HG02884 (cell line): ENCODE data around the gene PPARG.

Experiments used
- ATAC-seq: cut with Tn5 transposase; IDR thresholded peaks from one replicate; pipeline ENCODE4 v1.9.1; 2021; ENCODE audit warnings: mild to moderate bottlenecking, moderate library complexity; ENCODE audit not compliant: unreplicated experiment

The PPARG gene

GRCh38 chr3:12405432-12406272, 116.8 kb downstream of the PPARG start:
- no peak for ATAC-seq

GRCh38 chr3:12408984-12409683, 120.3 kb downstream of the PPARG start:
- ATAC-seq = no peak

DNA sequence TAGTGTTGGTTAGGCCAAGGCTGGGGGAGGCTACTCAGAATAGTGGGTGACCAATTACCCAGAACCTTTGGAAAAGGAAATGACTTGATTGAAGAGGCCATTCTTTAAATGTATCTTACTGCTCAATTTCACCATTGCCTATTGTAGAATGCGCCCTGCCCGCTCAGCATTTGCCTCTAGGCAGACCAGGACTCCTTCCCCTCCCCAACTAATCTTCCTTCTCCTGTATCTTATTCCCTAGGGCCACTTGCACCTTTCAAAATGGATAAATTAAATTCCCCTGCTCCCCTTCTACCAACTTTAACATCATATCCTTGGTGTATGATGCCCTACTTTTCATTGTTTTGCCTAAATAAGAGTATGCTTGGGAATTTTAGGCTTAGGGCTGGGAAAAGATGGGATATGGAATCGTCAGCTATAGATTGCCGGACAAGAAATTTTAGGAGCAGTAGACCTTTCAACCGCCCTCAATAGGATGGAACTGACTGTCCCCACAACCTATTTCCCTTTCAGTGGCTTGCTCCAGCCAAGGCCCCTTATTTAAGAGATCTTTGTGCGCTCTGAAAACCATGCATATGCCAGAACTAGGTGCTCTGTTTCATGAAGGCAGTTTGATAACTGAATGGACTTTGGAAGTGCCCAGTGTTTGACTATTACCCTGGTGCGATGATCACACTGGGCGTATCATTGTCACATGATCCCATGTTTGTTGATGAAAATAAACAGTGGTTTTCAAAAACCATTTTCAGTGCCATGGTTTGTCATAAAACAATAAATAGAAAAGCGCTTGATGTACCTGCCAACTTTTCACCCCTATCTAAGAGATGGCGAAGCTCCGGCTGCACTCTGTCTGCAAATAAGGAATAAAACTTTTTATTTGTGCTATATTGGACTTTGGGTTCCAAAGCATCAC, 121.1 kb downstream of the PPARG start:
- no peak for ATAC-seq

DNA sequence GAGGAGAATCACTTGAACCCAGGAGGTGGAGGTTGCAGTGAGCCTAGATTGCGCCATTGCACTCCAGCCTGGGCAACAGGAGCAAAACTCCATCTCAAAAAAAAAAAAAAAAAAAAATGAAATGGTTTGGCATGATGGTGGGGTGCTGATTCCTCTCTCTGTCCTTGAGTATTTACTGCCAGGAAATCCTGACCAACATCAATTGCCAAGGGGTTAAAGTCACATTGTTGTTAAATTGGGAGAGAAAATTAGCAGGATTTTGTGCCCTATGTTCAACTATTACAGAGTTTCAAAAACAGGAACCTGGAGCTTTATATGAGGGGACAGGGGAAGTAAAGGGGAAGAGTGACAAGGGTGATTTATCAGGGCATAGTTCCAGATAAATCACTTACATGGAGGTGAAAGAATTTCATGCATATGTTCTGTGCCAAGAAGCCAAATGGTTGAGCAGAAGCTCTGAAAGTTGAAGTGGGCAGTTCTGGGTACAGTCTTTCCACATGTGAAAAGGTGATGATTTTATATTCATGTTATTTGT, 124.9 kb downstream of the PPARG start:
- ATAC-seq = no peak

- ATAC-seq = no peak
Observed at GRCh38 chr3:12415014-12415680, 126.3 kb downstream of the PPARG start.

DNA sequence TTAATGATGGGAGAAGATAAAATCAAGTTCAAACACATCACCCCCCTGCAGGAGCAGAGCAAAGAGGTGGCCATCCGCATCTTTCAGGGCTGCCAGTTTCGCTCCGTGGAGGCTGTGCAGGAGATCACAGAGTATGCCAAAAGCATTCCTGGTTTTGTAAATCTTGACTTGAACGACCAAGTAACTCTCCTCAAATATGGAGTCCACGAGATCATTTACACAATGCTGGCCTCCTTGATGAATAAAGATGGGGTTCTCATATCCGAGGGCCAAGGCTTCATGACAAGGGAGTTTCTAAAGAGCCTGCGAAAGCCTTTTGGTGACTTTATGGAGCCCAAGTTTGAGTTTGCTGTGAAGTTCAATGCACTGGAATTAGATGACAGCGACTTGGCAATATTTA, 127.9 kb downstream of the PPARG start:
- no peak for ATAC-seq

DNA sequence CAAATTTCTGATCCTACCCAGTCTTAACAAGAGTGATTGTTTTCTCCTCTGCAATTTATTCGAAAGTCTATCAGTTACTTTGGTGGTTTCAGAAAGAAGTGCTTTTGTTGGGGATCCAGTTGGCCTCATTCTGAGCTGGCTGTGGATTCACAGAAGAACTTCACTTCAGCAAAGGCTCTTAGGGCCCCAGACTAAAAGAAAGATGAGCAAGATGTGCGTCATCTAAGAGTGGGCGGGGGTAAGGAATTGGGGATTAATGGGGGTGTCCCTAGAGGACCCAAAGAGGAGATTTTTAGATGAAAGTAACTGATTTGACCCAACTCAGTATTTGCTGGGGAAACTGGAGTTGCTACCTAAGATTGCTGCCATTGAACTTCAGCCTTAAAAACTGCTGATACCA, 131.5 kb downstream of the PPARG start:
- no peak for ATAC-seq

GRCh38 chr3:12421132-12421531, 132.3 kb downstream of the PPARG start:
- no peak for ATAC-seq

DNA sequence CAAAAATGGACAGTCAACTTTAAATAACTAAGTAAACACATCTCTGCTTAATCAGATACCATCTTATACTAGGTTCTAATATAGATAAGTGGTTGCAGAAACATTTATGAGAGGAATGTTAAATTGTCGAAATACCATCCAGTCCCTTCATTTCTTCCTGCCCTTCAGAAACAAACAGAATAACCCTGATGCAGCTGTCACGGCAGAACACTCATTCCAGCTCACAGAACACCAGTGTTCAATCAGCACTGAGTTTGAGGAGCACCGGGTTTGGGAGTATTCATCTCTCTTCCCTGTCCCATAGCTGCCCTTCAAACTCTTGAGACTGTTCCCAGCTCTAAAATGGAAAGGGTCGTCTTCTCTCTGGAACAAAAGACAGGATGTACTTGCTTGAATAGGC, 134.3 kb downstream of the PPARG start:
- no peak for ATAC-seq

DNA sequence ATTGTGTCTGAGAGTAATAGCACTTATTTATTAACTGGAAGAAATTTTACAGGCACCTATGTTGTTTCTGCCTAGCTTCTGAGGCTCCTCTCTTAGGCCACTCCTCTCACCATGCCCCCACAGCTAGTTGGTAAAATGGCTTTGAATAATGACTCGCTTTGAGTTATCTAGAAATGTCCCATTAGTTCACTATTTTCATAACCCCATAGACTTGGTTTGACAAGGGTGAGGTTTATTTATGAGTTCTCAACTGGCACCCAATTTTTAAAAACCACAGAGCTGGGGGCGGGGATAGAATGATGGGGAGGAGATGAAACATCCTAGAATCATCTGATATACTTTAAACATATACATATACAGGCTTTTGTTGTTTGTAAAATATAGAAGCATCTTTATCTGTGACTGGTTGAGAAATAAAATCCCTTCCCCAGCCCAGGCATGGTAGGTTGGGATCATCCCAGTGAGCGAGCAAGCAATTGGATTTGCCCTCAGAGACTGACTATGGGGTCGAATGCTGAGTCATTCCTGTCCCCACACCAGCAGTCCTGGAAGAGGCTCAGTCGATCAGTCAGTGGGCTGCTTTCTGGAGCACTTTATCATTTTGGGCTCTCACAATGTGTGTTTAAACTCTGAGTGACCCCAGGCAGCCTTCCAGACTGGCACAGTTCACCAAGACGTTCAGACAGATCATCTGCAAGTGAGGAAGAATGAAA, 135.2 kb downstream of the PPARG start:
- no peak for ATAC-seq

DNA sequence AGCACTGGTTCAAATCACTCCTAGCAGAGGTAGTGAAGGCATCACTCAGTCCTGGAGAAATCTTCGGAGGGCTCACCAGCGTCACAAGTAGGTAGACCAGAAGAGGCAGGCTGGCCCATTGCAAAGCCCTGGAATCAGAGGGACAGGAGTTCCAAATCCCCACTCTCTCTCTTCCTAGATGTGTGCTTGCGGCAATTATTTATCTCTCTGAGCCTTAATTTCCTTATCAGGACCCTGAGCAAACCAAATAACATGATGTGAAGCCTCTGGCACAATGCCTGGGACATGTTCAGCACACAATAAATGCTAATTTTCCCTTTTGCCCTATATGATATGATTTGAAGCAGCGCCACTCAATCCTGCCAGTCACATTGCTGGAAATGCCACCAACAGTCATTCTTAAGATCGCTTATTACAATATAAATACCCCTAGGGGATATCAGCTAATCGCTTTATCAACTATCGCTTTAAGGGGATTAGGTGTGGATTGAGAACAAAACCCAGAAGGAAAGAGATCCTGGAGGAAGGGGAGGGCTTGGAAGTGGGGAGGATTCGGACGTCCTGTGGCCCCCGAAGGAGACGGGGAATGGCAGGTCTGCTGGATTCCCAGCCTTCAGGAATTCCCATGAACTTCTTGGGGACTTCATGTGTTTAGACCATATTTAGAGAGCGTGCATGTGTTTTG, 135.9 kb downstream of the PPARG start:
- ATAC-seq = no peak

GRCh38 chr3:12425850-12426579, 137.1 kb downstream of the PPARG start:
- no peak for ATAC-seq

- ATAC-seq = no peak
Observed at GRCh38 chr3:12427551-12427950, 138.7 kb downstream of the PPARG start.

DNA sequence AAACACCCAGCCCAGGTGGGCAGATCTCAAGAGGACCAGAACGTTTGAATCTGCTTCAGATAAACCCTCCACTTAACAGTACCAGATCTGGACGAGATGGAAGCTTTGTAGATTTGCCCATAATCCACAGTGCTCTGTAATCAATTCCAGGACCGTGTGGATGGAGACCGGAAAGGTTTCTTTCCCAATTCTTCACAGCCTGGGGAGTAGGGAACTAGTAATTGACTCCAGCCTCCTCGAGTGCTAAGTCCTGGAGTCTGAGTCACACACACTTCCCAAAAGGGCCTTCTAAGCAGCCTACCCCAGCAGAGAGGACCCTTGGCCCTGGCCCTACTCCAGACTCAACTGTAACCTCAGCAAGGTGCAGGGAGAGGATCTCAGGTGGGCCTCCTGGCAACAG, 139.3 kb downstream of the PPARG start:
- ATAC-seq = no peak

- ATAC-seq = no peak
Observed at GRCh38 chr3:12430086-12430485, 141.2 kb downstream of the PPARG start.

GRCh38 chr3:12433823-12434222, 145.0 kb downstream of the PPARG start:
- ATAC-seq = no peak

GRCh38 chr3:12436514-12437220, 147.8 kb downstream of the PPARG start:
- no peak for ATAC-seq

GRCh38 chr3:12437221-12437605, 148.3 kb downstream of the PPARG start:
- no peak for ATAC-seq
